ENCODE data around the gene THSD7A.

Gene THSD7A

DNA sequence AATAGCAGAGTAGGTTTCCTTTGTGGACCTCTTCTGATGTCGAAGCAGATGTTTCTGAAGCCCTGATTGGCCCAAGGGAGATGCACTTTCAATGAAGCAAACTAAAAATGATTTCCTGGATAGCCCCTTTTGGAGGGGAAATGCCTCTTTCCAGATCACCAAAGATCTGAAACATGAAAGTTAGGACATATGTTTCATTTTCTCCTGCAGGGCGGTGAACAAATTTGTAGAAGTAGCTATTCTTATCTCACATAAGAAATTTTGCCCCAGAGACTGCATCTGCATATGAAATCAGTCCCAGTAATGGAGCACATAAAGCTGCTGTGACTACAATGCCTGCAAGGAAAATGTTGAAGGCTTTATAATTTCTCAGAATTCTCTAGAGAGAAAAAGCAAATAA lies 56.0 kb downstream of the THSD7A start:
- TF ChIP-seq FOXP2 (optimal IDR thresholded peaks at IDR 0.05; ENCODE audit: borderline replicate concordance, extremely low read depth, extremely low read length, insufficient read depth), result no peak
- TF ChIP-seq, protein P1, sequence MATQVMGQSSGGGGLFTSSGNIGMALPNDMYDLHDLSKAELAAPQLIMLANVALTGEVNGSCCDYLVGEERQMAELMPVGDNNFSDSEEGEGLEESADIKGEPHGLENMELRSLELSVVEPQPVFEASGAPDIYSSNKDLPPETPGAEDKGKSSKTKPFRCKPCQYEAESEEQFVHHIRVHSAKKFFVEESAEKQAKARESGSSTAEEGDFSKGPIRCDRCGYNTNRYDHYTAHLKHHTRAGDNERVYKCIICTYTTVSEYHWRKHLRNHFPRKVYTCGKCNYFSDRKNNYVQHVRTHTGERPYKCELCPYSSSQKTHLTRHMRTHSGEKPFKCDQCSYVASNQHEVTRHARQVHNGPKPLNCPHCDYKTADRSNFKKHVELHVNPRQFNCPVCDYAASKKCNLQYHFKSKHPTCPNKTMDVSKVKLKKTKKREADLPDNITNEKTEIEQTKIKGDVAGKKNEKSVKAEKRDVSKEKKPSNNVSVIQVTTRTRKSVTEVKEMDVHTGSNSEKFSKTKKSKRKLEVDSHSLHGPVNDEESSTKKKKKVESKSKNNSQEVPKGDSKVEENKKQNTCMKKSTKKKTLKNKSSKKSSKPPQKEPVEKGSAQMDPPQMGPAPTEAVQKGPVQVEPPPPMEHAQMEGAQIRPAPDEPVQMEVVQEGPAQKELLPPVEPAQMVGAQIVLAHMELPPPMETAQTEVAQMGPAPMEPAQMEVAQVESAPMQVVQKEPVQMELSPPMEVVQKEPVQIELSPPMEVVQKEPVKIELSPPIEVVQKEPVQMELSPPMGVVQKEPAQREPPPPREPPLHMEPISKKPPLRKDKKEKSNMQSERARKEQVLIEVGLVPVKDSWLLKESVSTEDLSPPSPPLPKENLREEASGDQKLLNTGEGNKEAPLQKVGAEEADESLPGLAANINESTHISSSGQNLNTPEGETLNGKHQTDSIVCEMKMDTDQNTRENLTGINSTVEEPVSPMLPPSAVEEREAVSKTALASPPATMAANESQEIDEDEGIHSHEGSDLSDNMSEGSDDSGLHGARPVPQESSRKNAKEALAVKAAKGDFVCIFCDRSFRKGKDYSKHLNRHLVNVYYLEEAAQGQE (IDR thresholded peaks at IDR 0.05; ENCODE audit: insufficient read depth in 1 of 2, low read depth in 2 of 2, low read length in 2 of 2), result no peak
- TF ChIP-seq TAF1 (IDR thresholded peaks at IDR 0.05; ENCODE audit: borderline replicate concordance, insufficient read depth, low read length), result no peak
- no peak for TF ChIP-seq POLR2AphosphoS5 (IDR thresholded peaks at IDR 0.05; ENCODE audit: low read depth, low read length)

- no peak for TF ChIP-seq SIN3A (IDR thresholded peaks at IDR 0.05; ENCODE audit: borderline replicate concordance, insufficient read depth, low read length)
- TF ChIP-seq, protein P1 (IDR thresholded peaks at IDR 0.05; ENCODE audit: insufficient read depth in 1 of 2, low read depth in 2 of 2, low read length in 2 of 2), result no peak
- no peak for TF ChIP-seq FOXP2 (optimal IDR thresholded peaks at IDR 0.05; ENCODE audit: borderline replicate concordance, extremely low read depth, extremely low read length, insufficient read depth)
- TF ChIP-seq TAF1 (IDR thresholded peaks at IDR 0.05; ENCODE audit: borderline replicate concordance, insufficient read depth, low read length), result no peak
- TF ChIP-seq POLR2AphosphoS5 (IDR thresholded peaks at IDR 0.05; ENCODE audit: low read depth, low read length), result no peak
Measured at GRCh38 chr7:11775401-11775800, 56.6 kb downstream of the THSD7A start.

- no peak for TF ChIP-seq TAF1 (IDR thresholded peaks at IDR 0.05; ENCODE audit: borderline replicate concordance, insufficient read depth, low read length)
- no peak for TF ChIP-seq FOXP2 (optimal IDR thresholded peaks at IDR 0.05; ENCODE audit: borderline replicate concordance, extremely low read depth, extremely low read length, insufficient read depth)
- no peak for TF ChIP-seq POLR2AphosphoS5 (IDR thresholded peaks at IDR 0.05; ENCODE audit: low read depth, low read length)
- TF ChIP-seq, protein P1 (IDR thresholded peaks at IDR 0.05; ENCODE audit: insufficient read depth in 1 of 2, low read depth in 2 of 2, low read length in 2 of 2), result no peak
Measured at GRCh38 chr7:11768263-11768662, 63.7 kb downstream of the THSD7A start.

GRCh38 chr7:11767148-11767547 lies 64.8 kb downstream of the THSD7A start:
- TF ChIP-seq SIN3A (IDR thresholded peaks at IDR 0.05; ENCODE audit: borderline replicate concordance, insufficient read depth, low read length), result no peak
- no peak for TF ChIP-seq TAF1 (IDR thresholded peaks at IDR 0.05; ENCODE audit: borderline replicate concordance, insufficient read depth, low read length)
- TF ChIP-seq FOXP2 (optimal IDR thresholded peaks at IDR 0.05; ENCODE audit: borderline replicate concordance, extremely low read depth, extremely low read length, insufficient read depth), result no peak
- TF ChIP-seq POLR2AphosphoS5 (IDR thresholded peaks at IDR 0.05; ENCODE audit: low read depth, low read length), result no peak
- TF ChIP-seq, protein P1 (IDR thresholded peaks at IDR 0.05; ENCODE audit: insufficient read depth in 1 of 2, low read depth in 2 of 2, low read length in 2 of 2), result no peak

- no peak for TF ChIP-seq SIN3A (IDR thresholded peaks at IDR 0.05; ENCODE audit: borderline replicate concordance, insufficient read depth, low read length)
- TF ChIP-seq, protein P1 (IDR thresholded peaks at IDR 0.05; ENCODE audit: insufficient read depth in 1 of 2, low read depth in 2 of 2, low read length in 2 of 2), result peak in 1 of 2 experiments; percentile 52; a peak in 1 of 4 replicates
Measured at GRCh38 chr7:11760372-11760771, 71.6 kb downstream of the THSD7A start.
